Ovary (tissue), 9 donors: ENCODE measurements around the gene NECTIN1. TPM values are rescaled to one million over a fixed set of nuclear protein-coding genes. Genes with fewer than 3 reads are reported as not detected.

Experiments
- DNase-seq, 5 donors: peaks; one replicate each; pipeline ENCODE4 v3.0.0-alpha.2; 2019 to 2020
- H3K27ac ChIP-seq, 2 donors: fragments of 200-600 bp; one replicate each; pipeline versions ENCODE4 v1.5.1 to v1.8.0; 2019 to 2022
- H3K27me3 ChIP-seq: fragments of 200-600 bp; one replicate; pipeline ENCODE4 v1.8.0; 2022
- H3K36me3 ChIP-seq: fragments of 200-600 bp; sonication (generic); one replicate; pipeline ENCODE4 v1.5.1; 2019
- H3K4me1 ChIP-seq: one replicate; pipeline ENCODE4 v1.8.1; 2013; ENCODE audit warnings: mild to moderate bottlenecking, moderate library complexity; ENCODE audit not compliant: insufficient read depth
- H3K4me3 ChIP-seq: fragments of 200-600 bp; sonication (generic); one replicate; pipeline ENCODE4 v1.5.1; 2017
- H3K9me3 ChIP-seq, 2 donors: fragments of 200-600 bp in 1 of 2; sonication (generic) in 1 of 2; one replicate each; pipeline versions ENCODE4 v1.5.1 to v1.8.1; 2013 to 2019; ENCODE audit warnings: mild to moderate bottlenecking in 1 of 2, moderate library complexity in 1 of 2
- EP300 ChIP-seq: sonication (generic); formaldehyde crosslinking; IDR thresholded peaks from one replicate; pipeline ENCODE4 v1.6.1; 2017; ENCODE audit warnings: antibody characterized with exemption
- POLR2A ChIP-seq: fragments of 450-650 bp; IDR thresholded peaks from one replicate; pipeline ENCODE4 v1.6.1; 2017; ENCODE audit warnings: antibody characterized with exemption, mild to moderate bottlenecking, moderate library complexity
- WGBS, 3 donors: extraction: QIAGEN DNeasy Blood & Tissue Kit in 1 of 3; methylation state at CpG; one replicate each; pipeline versions ENCODE4 v1.1.5 to v1.1.7; 2013 to 2017; 5-methylcytosine and 5-hydroxymethylcytosine counted together
- intact Hi-C, 4 donors: fragments of 100-400 bp; cut with DNase I; formaldehyde crosslinking; loops; one replicate each; pipeline versions ENCODE4 v1.11.0 to v1.15.1; 2022 to 2023
- polyA plus RNA-seq, 2 donors: library from polyadenylated mRNA; stranded (reverse); fragments of 200-250 nt in 1 of 2; fragments of 350-450 nt in 1 of 2; fragmentation: Illumina TruSeq in 1 of 2; extraction: RNeasy Lipid Tissue Mini Kit (QIAGEN cat#74804) in 1 of 2; gene quantifications; one replicate each; pipeline ENCODE4 v1.2.3, GENCODE V29; 2013 to 2014
- total RNA-seq, 7 donors: library from RNA; depleted of rRNA in 2 of 7; stranded (reverse); fragments of >200 nt in 2 of 7; fragmentation: NEBNext Ultra II Directional in 3 of 7; extraction: Animal tissue kit (Norgen Biotek cat#: 25700) in 3 of 7; gene quantifications; one replicate each; pipeline versions ENCODE4 v1.1.0 to v1.2.4, GENCODE V29; 2016 to 2023
- TF ChIP-seq, protein P1 (sequence below), 3 donors: fragments of 450-650 bp in 2 of 3; fragments of 200-600 bp in 1 of 3; IDR thresholded peaks; one replicate each; pipeline versions ENCODE4 v1.5.1 to v1.8.0; 2016 to 2022; ENCODE audit warnings: antibody characterized with exemption in 3 of 3, mild to moderate bottlenecking in 1 of 3
- donor health status: DM: no; HTN: no; CAD: no; lungs with moderate emphysema.
- donor health status: DM: no; HTN: no; CAD: no.
- donor health status: Bipolar disorder and iron deficiency.
- donor health status: DM: yes; HTN: yes; CAD: no.
- donor health status: DM: no; HTN: no; CAD: no.
- donor health status: DM: yes; HTN: yes; CAD: no.

NECTIN1 gene
- total and polyA plus RNA-seq, 9 donors = 1.5 to 12.1 (median 5.7) TPM

DNA sequence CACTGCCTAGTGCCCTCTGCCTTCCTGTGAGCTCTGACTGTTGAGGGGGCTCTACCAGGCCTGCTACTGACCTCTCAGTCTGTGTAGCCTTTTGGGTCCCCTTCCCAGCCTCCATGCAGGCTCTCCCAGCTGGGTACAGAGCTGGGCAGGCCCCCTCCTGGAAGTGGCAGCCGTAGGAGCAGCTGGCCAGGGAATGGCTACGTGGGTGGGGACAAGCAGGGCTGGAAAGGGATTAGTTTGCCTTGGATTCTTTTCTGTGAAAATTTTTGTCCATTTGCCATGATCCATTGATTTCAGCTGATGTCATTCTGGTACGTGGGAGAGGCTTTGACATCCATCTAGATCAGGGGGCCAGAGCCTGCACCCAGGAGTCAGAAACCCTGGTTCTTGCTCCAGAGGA is 23.9 kb upstream of the NECTIN1 start:
- TF ChIP-seq POLR2A (no peak), EP300 (no peak)
- TF ChIP-seq, protein P1, sequence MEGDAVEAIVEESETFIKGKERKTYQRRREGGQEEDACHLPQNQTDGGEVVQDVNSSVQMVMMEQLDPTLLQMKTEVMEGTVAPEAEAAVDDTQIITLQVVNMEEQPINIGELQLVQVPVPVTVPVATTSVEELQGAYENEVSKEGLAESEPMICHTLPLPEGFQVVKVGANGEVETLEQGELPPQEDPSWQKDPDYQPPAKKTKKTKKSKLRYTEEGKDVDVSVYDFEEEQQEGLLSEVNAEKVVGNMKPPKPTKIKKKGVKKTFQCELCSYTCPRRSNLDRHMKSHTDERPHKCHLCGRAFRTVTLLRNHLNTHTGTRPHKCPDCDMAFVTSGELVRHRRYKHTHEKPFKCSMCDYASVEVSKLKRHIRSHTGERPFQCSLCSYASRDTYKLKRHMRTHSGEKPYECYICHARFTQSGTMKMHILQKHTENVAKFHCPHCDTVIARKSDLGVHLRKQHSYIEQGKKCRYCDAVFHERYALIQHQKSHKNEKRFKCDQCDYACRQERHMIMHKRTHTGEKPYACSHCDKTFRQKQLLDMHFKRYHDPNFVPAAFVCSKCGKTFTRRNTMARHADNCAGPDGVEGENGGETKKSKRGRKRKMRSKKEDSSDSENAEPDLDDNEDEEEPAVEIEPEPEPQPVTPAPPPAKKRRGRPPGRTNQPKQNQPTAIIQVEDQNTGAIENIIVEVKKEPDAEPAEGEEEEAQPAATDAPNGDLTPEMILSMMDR (IDR thresholded peaks at IDR 0.05) = no peak
- no peak overlapping the region for H3K27ac ChIP-seq
- no peak overlapping the region for H3K4me3 ChIP-seq
- intact Hi-C loops = no loop called here
- H3K36me3 ChIP-seq = no peaks in the 10 kb centered on the region
- no peak for DNase-seq
- H3K27me3 ChIP-seq = no peaks in the 10 kb centered on the region
- H3K4me1 ChIP-seq = no peaks in the 10 kb centered on the region
- WGBS, 3 donors = 22 to 27% (median 23%) methylated on average over 3 of the region's 3 CpGs
- no peaks in the 10 kb centered on the region for H3K9me3 ChIP-seq

- DNase-seq = no peak
- 87 to 93% (median 87%) methylated on average over 5 of the region's 5 CpGs for WGBS, 3 donors
- Histone ChIP-seq H3K9me3 (no peaks in the 10 kb centered on the region), H3K36me3 (no peaks in the 10 kb centered on the region), H3K4me3 (no peak overlapping the region), H3K4me1 (no peaks in the 10 kb centered on the region), H3K27me3 (no peaks in the 10 kb centered on the region), H3K27ac (no peak overlapping the region)
- intact Hi-C loops = no loop called here
- TF ChIP-seq, protein P1 (IDR thresholded peaks at IDR 0.05) = no peak
- TF ChIP-seq POLR2A (no peak), EP300 (no peak)
These were observed 23.4 kb upstream of the NECTIN1 start for GRCh38 chr11:119752345-119752871.

DNA sequence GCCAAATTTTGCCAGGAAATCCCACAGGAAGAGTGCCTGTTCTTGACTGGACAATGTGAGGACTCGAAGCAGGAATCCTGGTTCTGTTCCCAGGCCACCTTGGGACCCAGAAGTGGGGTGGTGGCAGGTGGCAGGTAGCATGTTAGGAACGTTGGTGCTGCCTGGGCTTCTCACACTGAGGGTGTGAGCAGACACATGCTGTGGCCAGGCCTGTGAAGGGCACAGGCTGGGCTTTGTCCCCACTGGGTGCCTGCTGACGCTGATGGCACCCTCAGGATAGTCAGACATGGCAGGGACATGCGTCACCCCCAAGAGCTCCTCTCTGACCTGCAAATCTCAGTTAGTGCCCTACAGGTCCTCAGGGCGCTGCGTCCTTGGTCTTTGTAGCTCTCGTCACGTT is 21.1 kb upstream of the NECTIN1 start:
- H3K36me3 ChIP-seq = no peaks in the 10 kb centered on the region
- DNase-seq = no peak
- 86 to 88% (median 87%) methylated on average over 8 of the region's 8 CpGs for WGBS, 3 donors
- H3K4me3 ChIP-seq = no peak overlapping the region
- TF ChIP-seq, protein P1 (IDR thresholded peaks at IDR 0.05) = no peak
- TF ChIP-seq EP300 = no peak
- TF ChIP-seq POLR2A = no peak
- H3K9me3 ChIP-seq = no peaks in the 10 kb centered on the region
- H3K27ac ChIP-seq = no peak overlapping the region
- H3K4me1 ChIP-seq = no peaks in the 10 kb centered on the region
- intact Hi-C loops = no loop called here
- H3K27me3 ChIP-seq = no peaks in the 10 kb centered on the region

GRCh38 chr11:119749006-119749565 is 20.1 kb upstream of the NECTIN1 start:
- Histone ChIP-seq H3K27me3 (no peaks in the 10 kb centered on the region), H3K9me3 (no peaks in the 10 kb centered on the region), H3K27ac (no peak overlapping the region), H3K4me3 (no peak overlapping the region), H3K36me3 (no peaks in the 10 kb centered on the region), H3K4me1 (no peaks in the 10 kb centered on the region)
- TF ChIP-seq EP300 (no peak), POLR2A (no peak)
- TF ChIP-seq, protein P1 (IDR thresholded peaks at IDR 0.05) = no peak
- DNase-seq = no peak
- intact Hi-C loops = no loop called here
- 61 to 73% (median 68%) methylated on average over 9 of the region's 9 CpGs for WGBS, 3 donors
